GM23338 (cell line): Measurements from ENCODE around the gene TSPAN19. TPM values are rescaled to one million over a fixed set of nuclear protein-coding genes. Genes with fewer than 3 reads are reported as not detected.

ENCODE experiments used
- ATAC-seq: fragments of 200-7000 bp; cut with Tn5 transposase; 3 replicates; pipeline ENCODE4 v1.9.1; 2020
- DNase-seq: peaks from one replicate; pipeline ENCODE4 v3.0.0-alpha.2; 2015; ENCODE audit warnings: low spot score
- H2AFZ ChIP-seq: fragments of 200-600 bp; sonication (generic); 2 replicates; pipeline ENCODE4 v1.8.0; 2016; ENCODE audit warnings: antibody characterized with exemption, mild to moderate bottlenecking, moderate library complexity
- H3F3A ChIP-seq: fragments of 200-600 bp; sonication (generic); replicated peaks from 2 replicates; pipeline ENCODE4 v1.8.0; 2017; ENCODE audit warnings: antibody characterized with exemption, mixed run types, low read depth
- H3K27ac ChIP-seq: fragments of 200-600 bp; sonication (generic); 2 replicates; pipeline ENCODE4 v1.6.1; 2016; ENCODE audit warnings: low read depth
- H3K27me3 ChIP-seq: fragments of 200-600 bp; sonication (generic); 2 replicates; pipeline ENCODE4 v1.8.0; 2016; ENCODE audit warnings: mild to moderate bottlenecking, mixed run types, moderate library complexity; ENCODE audit not compliant: insufficient read depth
- H3K36me3 ChIP-seq: fragments of 200-600 bp; sonication (generic); 2 replicates; pipeline ENCODE4 v1.8.0; 2016; ENCODE audit warnings: mild to moderate bottlenecking; ENCODE audit not compliant: insufficient read depth
- H3K4me1 ChIP-seq: fragments of 200-600 bp; sonication (generic); 2 replicates; pipeline ENCODE4 v1.8.0; 2016; ENCODE audit warnings: mild to moderate bottlenecking, moderate library complexity; ENCODE audit not compliant: insufficient read depth
- H3K4me2 ChIP-seq: fragments of 200-600 bp; sonication (generic); 2 replicates; pipeline ENCODE4 v1.7.1; 2017; ENCODE audit warnings: mixed run types
- H3K4me3 ChIP-seq: fragments of 200-600 bp; sonication (generic); 2 replicates; pipeline ENCODE4 v1.6.1; 2016; ENCODE audit warnings: mixed run types
- H3K79me2 ChIP-seq: fragments of 200-600 bp; sonication (generic); replicated peaks from 2 replicates; pipeline ENCODE4 v1.8.0; 2017; ENCODE audit warnings: mild to moderate bottlenecking; ENCODE audit not compliant: insufficient read depth
- H3K9me2 ChIP-seq: fragments of 200-600 bp; sonication (generic); 2 replicates; pipeline ENCODE4 v1.8.0; 2017; ENCODE audit not compliant: insufficient read depth
- H4K20me1 ChIP-seq: fragments of 200-600 bp; sonication (generic); replicated peaks from 2 replicates; pipeline ENCODE4 v1.8.0; 2017; ENCODE audit warnings: mild to moderate bottlenecking; ENCODE audit not compliant: insufficient read depth
- H3K27ac Mint-ChIP-seq: 2 replicates; pipeline ENCODE4 v1.8.0; 2020; ENCODE audit warnings: inconsistent platforms, mild to moderate bottlenecking, moderate library complexity, mixed read lengths
- H3K27me3 Mint-ChIP-seq: 3 replicates; pipeline ENCODE4 v1.8.0; 2022; ENCODE audit warnings: low read depth, mild to moderate bottlenecking, moderate library complexity, mixed read lengths, inconsistent platforms; ENCODE audit not compliant: insufficient read depth, poor library complexity
- H3K36me3 Mint-ChIP-seq: 3 replicates; pipeline ENCODE4 v1.8.0; 2021; ENCODE audit warnings: low read depth, mild to moderate bottlenecking, inconsistent platforms, moderate library complexity, mixed read lengths
- H3K4me1 Mint-ChIP-seq: 3 replicates; pipeline ENCODE4 v1.8.0; 2020; ENCODE audit warnings: mild to moderate bottlenecking, inconsistent platforms, mixed read lengths
- H3K4me3 Mint-ChIP-seq: 3 replicates; pipeline ENCODE4 v1.8.0; 2021; ENCODE audit warnings: moderate library complexity, mild to moderate bottlenecking, inconsistent platforms, mixed read lengths
- H3K9me3 Mint-ChIP-seq: 3 replicates; pipeline ENCODE4 v1.8.0; 2020; ENCODE audit warnings: moderate library complexity, mild to moderate bottlenecking, inconsistent platforms, mixed read lengths
- CREB1 ChIP-seq: fragments of 250-450 bp; sonication (Bioruptor Pico); IDR thresholded peaks from 2 replicates; pipeline ENCODE4 v1.5.0; 2020; ENCODE audit warnings: low read depth, mild to moderate bottlenecking, moderate library complexity
- CTCF ChIP-seq, 2 experiments: fragments of 200-600 bp in 1 of 2; sonication (generic) in 1 of 2; conservative IDR thresholded peaks; 2 replicates each; pipeline versions ENCODE4 v1.5.1 to v1.6.1; 2016 to 2017; ENCODE audit warnings: antibody characterized with exemption in 2 of 2, low read depth in 2 of 2, mild to moderate bottlenecking in 2 of 2, moderate library complexity in 1 of 2
- ETS1 ChIP-seq: IDR thresholded peaks from 2 replicates; pipeline ENCODE4 v1.6.1; 2016; ENCODE audit warnings: antibody characterized with exemption
- EZH2 ChIP-seq: fragments of 200-600 bp; sonication (generic); IDR thresholded peaks from one replicate; pipeline ENCODE4 v1.8.0; 2017; ENCODE audit warnings: antibody characterized with exemption, mild to moderate bottlenecking, low read depth; ENCODE audit not compliant: unreplicated experiment
- EZH2phosphoT487 ChIP-seq: fragments of 200-600 bp; sonication (generic); IDR thresholded peaks from one replicate; pipeline ENCODE4 v1.8.1; 2018; ENCODE audit warnings: antibody characterized with exemption; ENCODE audit not compliant: unreplicated experiment
- JUNB ChIP-seq: IDR thresholded peaks from one replicate; pipeline ENCODE4 v1.6.1; 2016; ENCODE audit warnings: antibody characterized with exemption; ENCODE audit not compliant: unreplicated experiment
- NANOG ChIP-seq: IDR thresholded peaks from 2 replicates; pipeline ENCODE4 v1.6.1; 2016; ENCODE audit warnings: antibody characterized with exemption, borderline replicate concordance
- POLR2AphosphoS5 ChIP-seq: IDR thresholded peaks from 2 replicates; pipeline ENCODE4 v1.6.1; 2016; ENCODE audit warnings: antibody characterized with exemption, low read depth
- REST ChIP-seq: IDR thresholded peaks from one replicate; pipeline ENCODE4 v1.6.1; 2018; ENCODE audit warnings: antibody characterized with exemption; ENCODE audit not compliant: unreplicated experiment
- ZNF114 ChIP-seq: fragments of 250-450 bp; sonication (Bioruptor Pico); IDR thresholded peaks from 2 replicates; pipeline ENCODE4 v1.5.0; 2020; ENCODE audit warnings: mild to moderate bottlenecking, moderate library complexity
- ZNF331 ChIP-seq: fragments of 250-450 bp; sonication (Bioruptor Pico); IDR thresholded peaks from 2 replicates; pipeline ENCODE4 v1.5.0; 2020; ENCODE audit warnings: low read depth, mild to moderate bottlenecking, moderate library complexity
- ZNF462 ChIP-seq: fragments of 250-450 bp; sonication (Bioruptor Pico); IDR thresholded peaks from 2 replicates; pipeline ENCODE4 v1.5.0; 2020; ENCODE audit warnings: mild to moderate bottlenecking, moderate library complexity
- polyA plus RNA-seq: library from polyadenylated mRNA; unstranded; fragments of >200 nt; fragmentation: Nextera tagmentation; extraction: Ambion mirVana; gene quantifications from 2 replicates; pipeline ENCODE4 v1.2.1, GENCODE V29; 2016
- total RNA-seq: library from RNA; depleted of rRNA; stranded (reverse); fragments of >200 nt; shearing (Covaris generic); gene quantifications from 2 replicates; pipeline ENCODE4 v1.2.3, GENCODE V29; 2014

The TSPAN19 gene
- total and polyA plus RNA-seq, 2 experiments from 2014 or later: 0.44 to 0.80 TPM

- no peaks in the 10 kb centered on the region for H3K9me2 ChIP-seq
- no peak overlapping the region for H3K4me2 ChIP-seq
- ATAC-seq: no peak
- H4K20me1 ChIP-seq: no peaks in the 10 kb centered on the region
- no peak overlapping the region for H2AFZ ChIP-seq
- no peaks in the 10 kb centered on the region for H3K36me3 ChIP-seq
- no peak overlapping the region for H3K27ac ChIP-seq
- H3K4me3 ChIP-seq: no peak overlapping the region
- no peak overlapping the region for H3K4me3 Mint-ChIP-seq
- DNase-seq: no peak
- H3K36me3 Mint-ChIP-seq: no peaks in the 10 kb centered on the region
- no peaks in the 10 kb centered on the region for H3F3A ChIP-seq
- no peaks in the 10 kb centered on the region for H3K9me3 Mint-ChIP-seq
- no peaks in the 10 kb centered on the region for H3K79me2 ChIP-seq
- TF ChIP-seq ZNF331 (no peak), CTCF (conservative IDR thresholded peaks at IDR 0.05; ENCODE audit: low read depth in 2 of 2) (no peak), ETS1 (no peak), NANOG (no peak), EZH2 (no peak), POLR2AphosphoS5 (no peak), EZH2phosphoT487 (no peak), CREB1 (CRISPR knock-in tag) (no peak), JUNB (no peak), ZNF462 (no peak), ZNF114 (CRISPR knock-in tag) (no peak), REST (no peak)
- H3K27me3 ChIP-seq: no peaks in the 10 kb centered on the region
- H3K27me3 Mint-ChIP-seq: no peaks in the 10 kb centered on the region
- no peaks in the 10 kb centered on the region for H3K4me1 ChIP-seq
- peaks cover 6% of the 10 kb centered on the region for H3K4me1 Mint-ChIP-seq
- H3K27ac Mint-ChIP-seq: no peak overlapping the region
These were observed 66.9 kb downstream of the TSPAN19 start for GRCh38 chr12:84969226-84969625.
